Measurements from ENCODE around the gene PCSK6. TPM values are rescaled to one million over a fixed set of nuclear protein-coding genes. Genes with fewer than 3 reads are reported as not detected.

PCSK6 gene
- not detected in 2 replicates for total RNA-seq (2014; rRNA removed; shearing (Covaris generic))
- polyA plus RNA-seq (2016; fragmentation: Nextera tagmentation; extraction: Ambion mirVana): 0.19 and 0.38 TPM in 2 replicates

DNA sequence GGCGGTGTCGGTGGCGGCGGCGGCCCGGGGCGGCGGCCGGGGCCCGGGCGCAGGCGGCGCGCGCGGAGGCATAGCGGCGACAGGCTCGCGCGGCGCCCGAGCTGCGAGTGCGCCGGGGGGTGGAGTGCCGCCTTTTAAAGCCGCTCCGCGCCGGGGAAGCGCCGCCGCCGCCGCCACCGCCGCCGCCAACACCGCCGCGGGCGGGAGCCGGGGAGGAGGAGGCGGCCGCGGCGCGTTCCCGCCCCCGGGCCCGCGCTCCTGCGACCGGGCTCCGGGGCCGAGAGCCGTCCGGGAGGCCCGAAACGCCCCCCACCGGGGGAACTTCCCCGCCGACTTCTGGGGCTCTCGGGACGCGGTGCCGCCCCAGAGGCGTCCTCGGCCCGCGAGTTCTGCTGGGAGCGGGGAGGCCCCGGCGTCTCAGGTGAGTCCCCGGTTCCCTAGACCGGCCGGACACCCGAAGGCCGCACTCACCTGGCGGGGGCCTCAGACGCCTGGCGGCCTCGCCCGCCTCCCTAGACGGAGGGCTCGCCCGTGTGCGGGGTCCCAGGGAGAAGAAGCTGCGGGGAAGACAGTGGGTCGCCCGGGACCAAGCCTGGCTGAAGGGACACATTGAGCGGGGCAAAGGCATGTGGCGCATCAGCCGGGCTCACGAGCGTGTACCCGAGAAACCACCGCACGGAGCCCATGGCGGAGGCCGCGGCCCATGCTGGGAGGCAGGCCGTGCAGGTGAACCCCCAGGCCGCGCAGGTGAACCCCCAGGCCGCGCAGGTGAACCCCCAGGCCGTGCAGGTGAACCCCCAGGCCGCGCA lies at the start of gene PCSK6:
Gene PCSK6, minus strand, starts transcription at position 109 of the 809 bp plus-strand sequence. Its CDS starts 37 bp downstream, at position 72.
- no peaks in the 10 kb centered on the region for H3K36me3 ChIP-seq (ENCODE audit: low read depth)
- H4K20me1 ChIP-seq (ENCODE audit: insufficient read depth): no peaks in the 10 kb centered on the region
- DNase-seq: peak; percentile 49
- no peak within 1 kb of the TSS for H3K27ac ChIP-seq
- in situ Hi-C loops (cut with MboI): no loop called here
- H3K4me1 ChIP-seq (ENCODE audit: insufficient read depth): no peaks in the 10 kb centered on the region
- peaks cover 39% of the 10 kb centered on the region for H3K27me3 ChIP-seq (replicated peaks; ENCODE audit: insufficient read depth)
- H3K9me3 ChIP-seq (ENCODE audit: low read depth): no peaks in the 10 kb centered on the region
- no peak within 1 kb of the TSS for H2AFZ ChIP-seq
- H3K9me2 ChIP-seq (ENCODE audit: insufficient read depth): no peaks in the 10 kb centered on the region
- H3K4me2 ChIP-seq (ENCODE audit: unreplicated experiment): no peak within 1 kb of the TSS
- 0 out of 2 replicates have a peak within 1 kb of the TSS, but pooled peaks have one; percentile 32 for H3K4me3 ChIP-seq
- H3K9ac ChIP-seq: no peak within 1 kb of the TSS
- WGBS, 2 experiments (ENCODE audit: low coverage in 1 of 2, low lambda C conversion rate in 2 of 2, missing lambda C conversion rate in 2 of 2): 33 to 40% methylated on average over 35 to 37 of the region's 111 CpGs
- no peaks in the 10 kb centered on the region for H3F3A ChIP-seq (ENCODE audit: insufficient read depth)
- H3K79me2 ChIP-seq (ENCODE audit: insufficient read depth): no peaks in the 10 kb centered on the region
- TF ChIP-seq EZH2phosphoT487 (IDR thresholded peaks at IDR 0.05; ENCODE audit: insufficient read depth, low read depth) (no peak), EZH2 (IDR thresholded peaks at IDR 0.05; ENCODE audit: insufficient read depth, poor library complexity, severe bottlenecking) (no peak)

GRCh38 chr15:101538996-101539395 lies 49.5 kb upstream of the PCSK6 start:
- Histone ChIP-seq H3K27ac (no peak overlapping the region), H3K9me3 (ENCODE audit: low read depth) (no peaks in the 10 kb centered on the region), H3K4me1 (ENCODE audit: insufficient read depth) (no peaks in the 10 kb centered on the region), H2AFZ (no peak overlapping the region), H3K27me3 (replicated peaks; ENCODE audit: insufficient read depth) (no peaks in the 10 kb centered on the region), H3K36me3 (ENCODE audit: low read depth) (no peaks in the 10 kb centered on the region), H4K20me1 (ENCODE audit: insufficient read depth) (no peaks in the 10 kb centered on the region), H3K9me2 (ENCODE audit: insufficient read depth) (no peaks in the 10 kb centered on the region), H3K79me2 (ENCODE audit: insufficient read depth) (no peaks in the 10 kb centered on the region), H3F3A (ENCODE audit: insufficient read depth) (no peaks in the 10 kb centered on the region), H3K9ac (no peak overlapping the region), H3K4me3 (no peak overlapping the region), H3K4me2 (ENCODE audit: unreplicated experiment) (no peak overlapping the region)
- no peak for TF ChIP-seq EZH2phosphoT487 (IDR thresholded peaks at IDR 0.05; ENCODE audit: insufficient read depth, low read depth)
- no peak for TF ChIP-seq EZH2 (IDR thresholded peaks at IDR 0.05; ENCODE audit: insufficient read depth, poor library complexity, severe bottlenecking)
- DNase-seq: no peak
- 29 to 46% methylated on average over 5 of the region's 5 CpGs for WGBS, 2 experiments (ENCODE audit: low coverage in 1 of 2, low lambda C conversion rate in 2 of 2, missing lambda C conversion rate in 2 of 2)
- in situ Hi-C loops (cut with MboI): no loop called here

DNA sequence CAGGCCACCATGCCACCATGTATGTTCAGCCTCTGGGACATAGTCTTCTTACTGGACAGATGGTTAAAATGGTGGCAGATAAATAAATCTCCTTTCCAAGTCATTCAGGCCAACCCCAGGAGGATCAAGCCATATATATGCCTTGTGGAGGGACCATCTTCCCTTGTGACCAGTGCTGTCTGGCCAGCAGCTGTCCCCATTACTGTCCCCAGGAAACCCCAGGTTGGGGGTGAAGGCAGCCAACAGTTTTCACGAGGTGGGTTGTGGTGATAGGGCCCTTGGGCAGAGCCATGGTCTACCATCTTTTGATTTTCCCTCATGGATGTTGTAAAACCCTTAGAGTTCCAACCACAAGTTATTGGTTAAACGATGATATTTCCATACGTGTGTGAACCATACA lies 48.7 kb upstream of the PCSK6 start:
- no peaks in the 10 kb centered on the region for H3K36me3 ChIP-seq (ENCODE audit: low read depth)
- H3K9me2 ChIP-seq (ENCODE audit: insufficient read depth): no peaks in the 10 kb centered on the region
- H3K9me3 ChIP-seq (ENCODE audit: low read depth): no peaks in the 10 kb centered on the region
- in situ Hi-C loops (cut with MboI): no loop called here
- H3K4me1 ChIP-seq (ENCODE audit: insufficient read depth): no peaks in the 10 kb centered on the region
- no peak for DNase-seq
- no peaks in the 10 kb centered on the region for H3K79me2 ChIP-seq (ENCODE audit: insufficient read depth)
- no peak overlapping the region for H3K27ac ChIP-seq
- no peaks in the 10 kb centered on the region for H4K20me1 ChIP-seq (ENCODE audit: insufficient read depth)
- no peaks in the 10 kb centered on the region for H3K27me3 ChIP-seq (replicated peaks; ENCODE audit: insufficient read depth)
- H3F3A ChIP-seq (ENCODE audit: insufficient read depth): no peaks in the 10 kb centered on the region
- TF ChIP-seq EZH2 (IDR thresholded peaks at IDR 0.05; ENCODE audit: insufficient read depth, poor library complexity, severe bottlenecking) (no peak), EZH2phosphoT487 (IDR thresholded peaks at IDR 0.05; ENCODE audit: insufficient read depth, low read depth) (no peak)
- no peak overlapping the region for H2AFZ ChIP-seq
- no peak overlapping the region for H3K4me2 ChIP-seq (ENCODE audit: unreplicated experiment)
- no peak overlapping the region for H3K4me3 ChIP-seq
- 41 to 48% methylated on average over 3 of the region's 3 CpGs for WGBS, 2 experiments (ENCODE audit: low coverage in 1 of 2, low lambda C conversion rate in 2 of 2, missing lambda C conversion rate in 2 of 2)
- no peak overlapping the region for H3K9ac ChIP-seq

DNA sequence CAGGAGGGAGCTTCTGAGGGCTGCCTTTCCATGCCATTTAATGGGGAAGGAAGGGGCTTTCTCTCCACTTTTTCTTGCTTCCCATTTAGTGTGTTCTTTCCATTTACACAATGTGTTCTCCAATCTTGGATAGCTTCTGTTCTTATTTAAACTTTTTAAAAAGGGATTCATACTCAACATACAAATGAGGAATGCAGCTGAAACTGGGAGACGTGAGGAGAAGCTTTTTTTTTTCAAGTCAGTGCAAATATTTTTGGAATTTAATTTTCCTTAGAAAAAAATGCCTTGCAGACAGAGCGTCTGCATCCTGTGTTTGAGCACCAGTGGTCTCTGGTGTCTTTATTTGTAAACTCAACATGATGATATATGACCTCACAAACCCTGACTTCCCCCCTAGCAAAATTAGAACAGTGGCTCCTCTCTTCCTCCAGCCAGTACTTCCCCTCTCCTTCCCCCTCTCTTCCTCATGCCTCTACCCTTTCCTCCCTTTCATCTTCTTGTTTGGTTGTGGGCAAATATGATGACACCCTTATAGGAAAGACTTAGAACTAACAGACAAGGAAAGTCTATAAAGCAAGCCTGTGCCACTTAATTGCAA lies 48.1 kb upstream of the PCSK6 start:
- no peaks in the 10 kb centered on the region for H4K20me1 ChIP-seq (ENCODE audit: insufficient read depth)
- H3K9ac ChIP-seq: no peak overlapping the region
- no peaks in the 10 kb centered on the region for H3K36me3 ChIP-seq (ENCODE audit: low read depth)
- 23 to 25% methylated on average over 2 of the region's 2 CpGs for WGBS, 2 experiments (ENCODE audit: low coverage in 1 of 2, low lambda C conversion rate in 2 of 2, missing lambda C conversion rate in 2 of 2)
- no peaks in the 10 kb centered on the region for H3K4me1 ChIP-seq (ENCODE audit: insufficient read depth)
- no peak overlapping the region for H3K4me3 ChIP-seq
- no peak overlapping the region for H3K4me2 ChIP-seq (ENCODE audit: unreplicated experiment)
- in situ Hi-C loops (cut with MboI): no loop called here
- no peak for DNase-seq
- no peaks in the 10 kb centered on the region for H3F3A ChIP-seq (ENCODE audit: insufficient read depth)
- TF ChIP-seq EZH2phosphoT487 (IDR thresholded peaks at IDR 0.05; ENCODE audit: insufficient read depth, low read depth) (no peak), EZH2 (IDR thresholded peaks at IDR 0.05; ENCODE audit: insufficient read depth, poor library complexity, severe bottlenecking) (no peak)
- no peak overlapping the region for H2AFZ ChIP-seq
- no peaks in the 10 kb centered on the region for H3K27me3 ChIP-seq (replicated peaks; ENCODE audit: insufficient read depth)
- no peaks in the 10 kb centered on the region for H3K9me3 ChIP-seq (ENCODE audit: low read depth)
- no peak overlapping the region for H3K27ac ChIP-seq
- H3K9me2 ChIP-seq (ENCODE audit: insufficient read depth): no peaks in the 10 kb centered on the region
- H3K79me2 ChIP-seq (ENCODE audit: insufficient read depth): no peaks in the 10 kb centered on the region
